Testis (tissue), 2 donors: Measurements from ENCODE around the gene ZC3H6.

Experiments used
- CTCF ChIP-seq, 3 experiments: fragments of 450-650 bp in 2 of 3; fragments of 200-600 bp in 1 of 3; sonication (generic) in 1 of 3; IDR thresholded peaks; one replicate each; pipeline ENCODE4 v1.5.1; 2016 to 2019; ENCODE audit warnings: antibody characterized with exemption in 3 of 3, mild to moderate bottlenecking in 2 of 3, moderate library complexity in 1 of 3
- POLR2A ChIP-seq: fragments of 450-650 bp; IDR thresholded peaks from one replicate; pipeline ENCODE4 v1.6.1; 2017; ENCODE audit warnings: antibody characterized with exemption, mild to moderate bottlenecking, moderate library complexity

DNA sequence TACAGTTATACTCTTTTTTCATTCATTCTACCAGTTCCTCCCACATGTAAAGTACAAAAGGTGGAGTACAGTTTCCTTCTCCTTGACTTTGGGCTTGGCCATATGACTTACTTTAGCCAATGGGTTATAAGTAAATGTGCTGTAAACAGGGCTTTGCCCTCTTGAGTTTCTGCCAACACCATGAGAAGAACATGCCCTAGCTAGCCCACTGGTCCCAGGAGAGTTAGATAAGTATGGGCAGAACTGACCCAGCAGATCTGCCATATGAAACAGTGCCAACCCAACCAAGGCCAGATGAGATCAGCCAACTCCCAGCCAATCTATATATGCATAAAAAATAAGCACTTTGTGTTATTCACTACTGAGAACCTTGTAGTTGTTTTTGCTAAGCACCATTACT is 46.0 kb upstream of the ZC3H6 start:
- TF ChIP-seq POLR2A (no peak), CTCF (IDR thresholded peaks at IDR 0.05) (no peak)
